Thyroid gland (tissue), 4 donors: ENCODE results near the gene EPS15.

Experiments
- POLR2A ChIP-seq, 2 donors: fragments of 450-650 bp; IDR thresholded peaks; one replicate each; pipeline ENCODE4 v1.6.1; 2017; ENCODE audit warnings: antibody characterized with exemption in 2 of 2, mild to moderate bottlenecking in 2 of 2, moderate library complexity in 1 of 2
- TF ChIP-seq, protein P1 (sequence below), 6 experiments: fragments of 200-600 bp in 3 of 6; fragments of 450-650 bp in 3 of 6; sonication (generic) in 3 of 6; IDR thresholded peaks; one replicate each; pipeline ENCODE4 v1.5.1; 2016 to 2019; ENCODE audit warnings: antibody characterized with exemption in 6 of 6, mild to moderate bottlenecking in 2 of 6, inconsistent platforms in 1 of 6, moderate library complexity in 1 of 6

DNA sequence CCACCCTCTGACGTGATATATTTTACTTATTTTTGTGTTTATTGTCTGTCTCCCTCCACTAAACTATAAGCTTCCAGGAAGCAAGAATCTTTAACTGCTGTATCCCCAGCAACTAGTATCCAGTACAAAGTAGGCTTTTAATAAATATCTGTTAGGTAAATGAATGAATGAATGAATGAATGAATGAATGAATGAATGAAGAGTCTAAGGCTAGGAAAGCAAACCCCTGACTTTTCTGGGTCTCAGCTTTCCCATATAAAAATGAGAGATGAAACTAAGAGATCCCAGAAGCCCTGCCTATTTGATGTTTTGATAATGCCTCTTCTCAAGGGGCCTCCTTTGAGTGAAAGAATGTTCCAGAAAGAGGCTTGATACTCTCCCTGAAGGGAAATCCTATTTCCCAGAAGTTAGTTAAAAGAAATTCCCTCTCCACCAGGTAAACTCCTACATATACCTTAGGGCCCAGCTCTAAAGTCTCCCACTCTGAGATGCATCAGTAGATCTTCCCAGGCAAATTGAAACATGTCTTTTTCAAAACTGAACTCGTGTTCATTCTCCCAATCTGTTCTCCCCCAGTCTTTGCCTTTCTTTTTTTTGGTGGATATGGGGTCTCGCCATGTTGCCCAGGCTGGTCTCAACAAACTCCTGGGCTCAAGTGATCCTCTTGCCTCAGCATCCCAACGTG is 196.5 kb downstream of the EPS15 start:
- TF ChIP-seq POLR2A (IDR thresholded peaks at IDR 0.05), result no peak
- TF ChIP-seq, protein P1, sequence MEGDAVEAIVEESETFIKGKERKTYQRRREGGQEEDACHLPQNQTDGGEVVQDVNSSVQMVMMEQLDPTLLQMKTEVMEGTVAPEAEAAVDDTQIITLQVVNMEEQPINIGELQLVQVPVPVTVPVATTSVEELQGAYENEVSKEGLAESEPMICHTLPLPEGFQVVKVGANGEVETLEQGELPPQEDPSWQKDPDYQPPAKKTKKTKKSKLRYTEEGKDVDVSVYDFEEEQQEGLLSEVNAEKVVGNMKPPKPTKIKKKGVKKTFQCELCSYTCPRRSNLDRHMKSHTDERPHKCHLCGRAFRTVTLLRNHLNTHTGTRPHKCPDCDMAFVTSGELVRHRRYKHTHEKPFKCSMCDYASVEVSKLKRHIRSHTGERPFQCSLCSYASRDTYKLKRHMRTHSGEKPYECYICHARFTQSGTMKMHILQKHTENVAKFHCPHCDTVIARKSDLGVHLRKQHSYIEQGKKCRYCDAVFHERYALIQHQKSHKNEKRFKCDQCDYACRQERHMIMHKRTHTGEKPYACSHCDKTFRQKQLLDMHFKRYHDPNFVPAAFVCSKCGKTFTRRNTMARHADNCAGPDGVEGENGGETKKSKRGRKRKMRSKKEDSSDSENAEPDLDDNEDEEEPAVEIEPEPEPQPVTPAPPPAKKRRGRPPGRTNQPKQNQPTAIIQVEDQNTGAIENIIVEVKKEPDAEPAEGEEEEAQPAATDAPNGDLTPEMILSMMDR (IDR thresholded peaks at IDR 0.05), result no peak
